Effector CD4-positive, alpha-beta T cell (primary cell): Measurements from ENCODE around the gene RTP3.

ENCODE experiments used
- DNase-seq: peaks from one replicate; pipeline ENCODE4 v3.0.0-alpha.2; 2020

RTP3 gene

GRCh38 chr3:46469680-46470357, 28.0 kb upstream of the RTP3 start:
- DNase-seq: no peak

- no peak for DNase-seq
Measured at GRCh38 chr3:46470831-46471230, 26.9 kb upstream of the RTP3 start.

- no peak for DNase-seq
Measured at GRCh38 chr3:46471371-46471914, 26.3 kb upstream of the RTP3 start.

GRCh38 chr3:46472736-46473135, 25.0 kb upstream of the RTP3 start:
- no peak for DNase-seq

GRCh38 chr3:46477145-46477544, 20.6 kb upstream of the RTP3 start:
- no peak for DNase-seq

- DNase-seq: no peak
Measured at GRCh38 chr3:46477756-46478155, 20.0 kb upstream of the RTP3 start.

- no peak for DNase-seq
Measured at GRCh38 chr3:46478341-46478740, 19.4 kb upstream of the RTP3 start.

- DNase-seq: no peak
Measured at GRCh38 chr3:46479021-46479420, 18.8 kb upstream of the RTP3 start.

GRCh38 chr3:46479696-46480095, 18.1 kb upstream of the RTP3 start:
- no peak for DNase-seq

GRCh38 chr3:46480491-46481195, 17.1 kb upstream of the RTP3 start:
- DNase-seq: no peak

GRCh38 chr3:46481636-46482035, 16.1 kb upstream of the RTP3 start:
- no peak for DNase-seq

- no peak for DNase-seq
Measured at GRCh38 chr3:46482632-46483350, 15.0 kb upstream of the RTP3 start.

GRCh38 chr3:46483825-46484224, 14.0 kb upstream of the RTP3 start:
- DNase-seq: no peak

GRCh38 chr3:46484388-46484787, 13.4 kb upstream of the RTP3 start:
- DNase-seq: no peak

GRCh38 chr3:46484911-46485778, 12.6 kb upstream of the RTP3 start:
- DNase-seq: no peak

GRCh38 chr3:46485779-46486175, 12.0 kb upstream of the RTP3 start:
- no peak for DNase-seq

GRCh38 chr3:46488735-46489361, 8.9 kb upstream of the RTP3 start:
- DNase-seq: peak; percentile 90

- DNase-seq: no peak
Measured at GRCh38 chr3:46489381-46489780, 8.4 kb upstream of the RTP3 start.

- no peak for DNase-seq
Measured at GRCh38 chr3:46489875-46490274, 7.9 kb upstream of the RTP3 start.

- DNase-seq: no peak
Measured at GRCh38 chr3:46490338-46491084, 7.3 kb upstream of the RTP3 start.
